ENCODE measurements around the gene HTR2C.

GRCh38 chrX:114712466-114712865, 128.6 kb downstream of the HTR2C start:
- TF ChIP-seq, protein P1, sequence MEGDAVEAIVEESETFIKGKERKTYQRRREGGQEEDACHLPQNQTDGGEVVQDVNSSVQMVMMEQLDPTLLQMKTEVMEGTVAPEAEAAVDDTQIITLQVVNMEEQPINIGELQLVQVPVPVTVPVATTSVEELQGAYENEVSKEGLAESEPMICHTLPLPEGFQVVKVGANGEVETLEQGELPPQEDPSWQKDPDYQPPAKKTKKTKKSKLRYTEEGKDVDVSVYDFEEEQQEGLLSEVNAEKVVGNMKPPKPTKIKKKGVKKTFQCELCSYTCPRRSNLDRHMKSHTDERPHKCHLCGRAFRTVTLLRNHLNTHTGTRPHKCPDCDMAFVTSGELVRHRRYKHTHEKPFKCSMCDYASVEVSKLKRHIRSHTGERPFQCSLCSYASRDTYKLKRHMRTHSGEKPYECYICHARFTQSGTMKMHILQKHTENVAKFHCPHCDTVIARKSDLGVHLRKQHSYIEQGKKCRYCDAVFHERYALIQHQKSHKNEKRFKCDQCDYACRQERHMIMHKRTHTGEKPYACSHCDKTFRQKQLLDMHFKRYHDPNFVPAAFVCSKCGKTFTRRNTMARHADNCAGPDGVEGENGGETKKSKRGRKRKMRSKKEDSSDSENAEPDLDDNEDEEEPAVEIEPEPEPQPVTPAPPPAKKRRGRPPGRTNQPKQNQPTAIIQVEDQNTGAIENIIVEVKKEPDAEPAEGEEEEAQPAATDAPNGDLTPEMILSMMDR (IDR thresholded peaks at IDR 0.05) = no peak
- no peak for TF ChIP-seq EZH2 (IDR thresholded peaks at IDR 0.05)
- no peak for TF ChIP-seq EZH2phosphoT487 (IDR thresholded peaks at IDR 0.05)
